AG04449 (cell line): ENCODE measurements around the gene OR52E8.

Source experiments
- CTCF ChIA-PET: fragments of 350-600 bp; formaldehyde crosslinking; extraction: SDS; loops from one replicate; lab custom pipeline; 2021; ENCODE audit warnings: antibody characterized with exemption; lab: Yijun Ruan, JAX
- POLR2A ChIA-PET: fragments of 400-600, 350-600 bp; formaldehyde crosslinking; extraction: SDS; loops from one replicate; lab custom pipeline; 2020; ENCODE audit warnings: antibody characterized with exemption, inconsistent platforms; lab: Yijun Ruan, JAX
- DNase-seq: peaks from one replicate; pipeline ENCODE4 v3.0.0-alpha.2; 2010; ENCODE audit warnings: low read depth, low spot score
- H3K4me3 ChIP-seq: 2 replicates; pipeline ENCODE4 v1.5.1; 2011; ENCODE audit warnings: low read depth, mild to moderate bottlenecking, control low read depth, low read length
- TF ChIP-seq, protein P1 (sequence below): IDR thresholded peaks from one replicate; pipeline ENCODE4 v1.5.1; 2011; ENCODE audit warnings: mild to moderate bottlenecking, moderate library complexity, low read length, control low read depth, inconsistent platforms; ENCODE audit not compliant: insufficient read depth; ENCODE audit errors: missing control alignments

Gene OR52E8

DNA sequence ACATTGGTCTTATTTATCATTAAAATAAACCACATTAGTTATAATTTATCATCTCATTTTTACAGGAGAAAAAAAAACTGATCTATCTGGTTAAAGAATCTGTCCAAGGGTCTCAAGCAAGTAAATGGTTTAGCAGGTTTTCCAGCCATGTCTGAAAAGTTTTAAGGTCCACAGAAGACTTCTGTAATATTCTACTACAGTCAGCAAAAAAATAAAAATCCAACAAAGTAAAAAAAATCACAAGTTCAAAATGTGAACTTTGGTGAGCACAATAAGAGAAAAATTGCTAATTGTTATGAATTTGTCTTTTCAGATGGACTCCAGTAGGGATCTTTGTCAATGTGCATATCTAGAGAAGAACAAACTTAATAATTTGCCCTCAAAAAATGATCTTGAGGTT is 24.3 kb upstream of the OR52E8 start:
- DNase-seq = no peak
- TF ChIP-seq, protein P1, sequence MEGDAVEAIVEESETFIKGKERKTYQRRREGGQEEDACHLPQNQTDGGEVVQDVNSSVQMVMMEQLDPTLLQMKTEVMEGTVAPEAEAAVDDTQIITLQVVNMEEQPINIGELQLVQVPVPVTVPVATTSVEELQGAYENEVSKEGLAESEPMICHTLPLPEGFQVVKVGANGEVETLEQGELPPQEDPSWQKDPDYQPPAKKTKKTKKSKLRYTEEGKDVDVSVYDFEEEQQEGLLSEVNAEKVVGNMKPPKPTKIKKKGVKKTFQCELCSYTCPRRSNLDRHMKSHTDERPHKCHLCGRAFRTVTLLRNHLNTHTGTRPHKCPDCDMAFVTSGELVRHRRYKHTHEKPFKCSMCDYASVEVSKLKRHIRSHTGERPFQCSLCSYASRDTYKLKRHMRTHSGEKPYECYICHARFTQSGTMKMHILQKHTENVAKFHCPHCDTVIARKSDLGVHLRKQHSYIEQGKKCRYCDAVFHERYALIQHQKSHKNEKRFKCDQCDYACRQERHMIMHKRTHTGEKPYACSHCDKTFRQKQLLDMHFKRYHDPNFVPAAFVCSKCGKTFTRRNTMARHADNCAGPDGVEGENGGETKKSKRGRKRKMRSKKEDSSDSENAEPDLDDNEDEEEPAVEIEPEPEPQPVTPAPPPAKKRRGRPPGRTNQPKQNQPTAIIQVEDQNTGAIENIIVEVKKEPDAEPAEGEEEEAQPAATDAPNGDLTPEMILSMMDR = no peak
- CTCF ChIA-PET = interaction anchor here (1.5 kb wide), 1 partner anchor 9 kb away, joined by 4 read pairs; no protein-coding TSS in a partner anchor
- no peak overlapping the region for H3K4me3 ChIP-seq
- POLR2A ChIA-PET = no interaction called here

DNA sequence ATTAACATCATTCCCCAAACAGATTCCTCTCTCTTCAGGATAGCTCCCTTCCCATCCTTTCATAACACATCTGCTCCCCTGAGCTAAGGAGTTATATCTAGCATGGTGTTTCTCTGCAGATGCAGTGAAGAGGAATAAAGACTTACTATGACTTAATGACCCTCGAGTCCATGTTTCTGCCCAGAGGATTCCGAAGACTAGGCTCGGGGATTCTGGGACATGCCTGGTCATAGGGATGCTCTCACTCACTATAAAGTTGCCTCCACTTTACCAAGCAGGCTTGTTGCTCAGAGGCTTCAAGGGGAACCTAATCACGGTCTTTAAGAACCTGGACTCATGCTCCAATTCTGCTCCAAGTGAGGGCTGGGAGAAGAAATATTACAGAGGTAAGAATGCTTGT is 22.8 kb upstream of the OR52E8 start, which contains the start of gene OR52E4:
TSS of gene OR52E4 (plus strand) at position 301 of the 400 bp plus-strand sequence. CDS start 3,664 bp downstream, outside the sequence.
- ChIA-PET POLR2A (no interaction called here), CTCF (no interaction called here)
- TF ChIP-seq, protein P1 = no peak
- DNase-seq = no peak
- no peak within 1 kb of the TSS for H3K4me3 ChIP-seq

DNA sequence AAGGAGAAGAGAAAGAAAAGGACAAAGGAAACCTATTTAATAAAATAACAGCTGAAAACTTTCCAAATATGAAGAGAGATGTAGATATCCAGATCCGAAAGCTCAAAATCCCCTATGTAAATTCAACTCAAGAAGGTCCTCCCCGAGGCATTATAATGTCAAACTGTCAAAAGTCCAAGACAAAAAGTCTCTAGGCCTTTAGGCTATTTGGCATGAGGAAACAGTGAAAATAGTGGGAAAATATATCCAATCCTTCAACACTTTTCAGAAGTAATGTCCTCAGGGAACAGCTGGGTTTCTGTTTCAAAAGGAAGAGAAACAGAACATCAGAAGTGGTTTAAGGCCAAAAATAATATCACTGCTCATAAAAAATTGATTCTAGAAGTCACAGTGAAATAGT is 21.1 kb upstream of the OR52E8 start:
- POLR2A ChIA-PET = no interaction called here
- no peak for DNase-seq
- H3K4me3 ChIP-seq = no peak overlapping the region
- CTCF ChIA-PET = no interaction called here
- TF ChIP-seq, protein P1 = no peak

- ChIA-PET POLR2A (no interaction called here), CTCF (no interaction called here)
- TF ChIP-seq, protein P1 = no peak
- H3K4me3 ChIP-seq = no peak overlapping the region
- DNase-seq = no peak
These were observed 8.3 kb upstream of the OR52E8 start for GRCh38 chr11:5865826-5866225.

DNA sequence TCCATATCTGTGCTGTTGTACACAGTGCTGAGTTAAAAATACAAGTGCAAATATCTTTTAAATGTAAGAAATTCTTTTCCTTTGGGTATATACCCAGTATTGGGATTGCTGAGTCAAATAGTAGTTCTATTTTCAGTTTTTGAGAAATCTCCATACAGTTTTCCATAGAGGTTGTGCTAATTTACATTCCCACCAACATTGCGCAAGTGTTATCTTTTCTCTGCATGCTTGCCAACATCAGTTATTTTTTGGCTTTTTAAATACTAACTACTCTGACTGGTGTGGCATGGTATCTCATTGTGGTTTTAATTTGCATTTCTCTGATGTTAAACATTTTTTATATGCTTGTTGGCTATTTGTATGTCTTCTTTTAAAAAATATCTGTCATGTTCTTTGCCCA is 6.5 kb downstream of the OR52E8 start:
- no peak for DNase-seq
- ChIA-PET CTCF (no interaction called here), POLR2A (no interaction called here)
- H3K4me3 ChIP-seq = no peak overlapping the region
- TF ChIP-seq, protein P1 = no peak

DNA sequence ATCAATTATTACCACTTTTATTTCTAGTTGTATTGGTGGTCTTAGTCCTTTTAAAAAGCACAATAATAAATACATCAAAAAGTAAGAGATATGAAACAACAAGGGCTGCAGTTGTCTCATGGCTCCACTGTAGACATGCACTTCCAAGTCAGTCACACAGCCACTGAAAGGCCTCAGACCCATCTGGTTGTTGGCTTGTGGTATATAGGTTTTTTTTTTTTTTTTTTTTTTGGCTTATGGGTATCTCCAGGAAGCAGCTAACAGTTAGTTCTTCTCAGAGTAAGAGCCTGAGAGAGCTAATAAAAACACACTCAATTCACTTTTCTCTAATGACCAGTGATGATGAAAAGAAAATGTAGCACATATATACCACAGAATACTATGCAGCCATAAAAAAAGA is 9.8 kb downstream of the OR52E8 start:
- ChIA-PET CTCF (no interaction called here), POLR2A (no interaction called here)
- TF ChIP-seq, protein P1 = no peak
- DNase-seq = no peak
- H3K4me3 ChIP-seq = no peak overlapping the region
